Measurements from ENCODE around the gene TOGARAM2. TPM values are rescaled to one million over a fixed set of nuclear protein-coding genes. Genes with fewer than 3 reads are reported as not detected.
A peak's percentile ranks its signal among the peaks of the same experiment; 100 is the strongest.

Gene TOGARAM2
- total and polyA plus RNA-seq, 2 of the 13 experiments (the other 11 are each of a cell fraction or from before 2014, with no cell fraction given): under 0.01 to 0.05 TPM

- CTCF ChIA-PET (ENCODE audit: low intra/inter-chr PET ratio, low total read pairs): no interaction called here
- Histone ChIP-seq H3K4me2 (ENCODE audit: low read depth, low read length) (no peak overlapping the region), H2AFZ (ENCODE audit: low read length) (no peak overlapping the region), H3K9me3 (ENCODE audit: low read length) (peaks cover 17% of the 10 kb centered on the region), H4K20me1 (ENCODE audit: insufficient read depth, low read length) (no peaks in the 10 kb centered on the region), H3K4me3 (replicated peaks in 1 of 3; ENCODE audit: insufficient read depth in 1 of 3, low read depth in 2 of 3, low read length in 3 of 3) (no peak overlapping the region), H3K4me1 (ENCODE audit: insufficient read depth, low read length) (no peaks in the 10 kb centered on the region), H3K36me3 (replicated peaks in 1 of 2; ENCODE audit: control insufficient read depth in 1 of 2, insufficient read depth in 2 of 2, low read length in 2 of 2) (no peaks in the 10 kb centered on the region), H3K27ac (ENCODE audit: extremely low read length, insufficient read depth, low read length) (no peak overlapping the region), H3K27me3 (ENCODE audit: control insufficient read depth in 1 of 2, insufficient read depth in 2 of 2, low read length in 2 of 2) (peaks cover 0 to 19% of the 10 kb centered on the region in 2 experiments; a peak in 3 of 5 replicates), H3K9ac (ENCODE audit: insufficient read depth, low read depth, low read length) (no peak overlapping the region), H3K79me2 (ENCODE audit: insufficient read depth, low read length) (no peaks in the 10 kb centered on the region)
- in situ Hi-C loops (cut with HindIII; ENCODE audit: extremely low pct_ligation_motif_present, low pct_unique_long_range_greater_than_20kb): no loop called here
- no TSS peak for BruUV-seq (replicated peaks)
- ATAC-seq: no peak
- intact Hi-C loops (cut with micrococcal nuclease; ENCODE audit: unreplicated experiment): no loop called here
- DNase-seq (ENCODE audit: low spot score): no peak
- WGBS (ENCODE audit: low lambda C conversion rate): 29% methylated on average over 12 of the region's 12 CpGs
- POLR2A ChIA-PET: no interaction called here
- FAIRE-seq: no peak
- peak; percentile 70; the same call in 1 of the 2 replicates for TF ChIP-seq ARNT (IDR thresholded peaks at IDR 0.05)
- TF ChIP-seq, protein P1, sequence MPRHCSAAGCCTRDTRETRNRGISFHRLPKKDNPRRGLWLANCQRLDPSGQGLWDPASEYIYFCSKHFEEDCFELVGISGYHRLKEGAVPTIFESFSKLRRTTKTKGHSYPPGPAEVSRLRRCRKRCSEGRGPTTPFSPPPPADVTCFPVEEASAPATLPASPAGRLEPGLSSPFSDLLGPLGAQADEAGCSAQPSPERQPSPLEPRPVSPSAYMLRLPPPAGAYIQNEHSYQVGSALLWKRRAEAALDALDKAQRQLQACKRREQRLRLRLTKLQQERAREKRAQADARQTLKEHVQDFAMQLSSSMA (CRISPR knock-in tag; IDR thresholded peaks at IDR 0.05): no peak
- TF ChIP-seq HNRNPH1 (optimal IDR thresholded peaks at IDR 0.05; ENCODE audit: low read depth, low read length): no peak
- no peak for TF ChIP-seq NFE2 (CRISPR knock-in tag; IDR thresholded peaks at IDR 0.05)
- no peak for TF ChIP-seq ZNF382 (CRISPR knock-in tag; IDR thresholded peaks at IDR 0.05; ENCODE audit: borderline replicate concordance)
- no peak for TF ChIP-seq U2AF1 (optimal IDR thresholded peaks at IDR 0.05; ENCODE audit: low read depth, low read length)
- TF ChIP-seq PHB2 (IDR thresholded peaks at IDR 0.05; ENCODE audit: partially characterized antibody): peak; percentile 46
- TF ChIP-seq, protein P2, sequence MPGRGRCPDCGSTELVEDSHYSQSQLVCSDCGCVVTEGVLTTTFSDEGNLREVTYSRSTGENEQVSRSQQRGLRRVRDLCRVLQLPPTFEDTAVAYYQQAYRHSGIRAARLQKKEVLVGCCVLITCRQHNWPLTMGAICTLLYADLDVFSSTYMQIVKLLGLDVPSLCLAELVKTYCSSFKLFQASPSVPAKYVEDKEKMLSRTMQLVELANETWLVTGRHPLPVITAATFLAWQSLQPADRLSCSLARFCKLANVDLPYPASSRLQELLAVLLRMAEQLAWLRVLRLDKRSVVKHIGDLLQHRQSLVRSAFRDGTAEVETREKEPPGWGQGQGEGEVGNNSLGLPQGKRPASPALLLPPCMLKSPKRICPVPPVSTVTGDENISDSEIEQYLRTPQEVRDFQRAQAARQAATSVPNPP (CRISPR knock-in tag; IDR thresholded peaks at IDR 0.05): no peak
- TF ChIP-seq TGIF2 (CRISPR knock-in tag; IDR thresholded peaks at IDR 0.05): no peak
- no peak for TF ChIP-seq FOXO1 (CRISPR knock-in tag; IDR thresholded peaks at IDR 0.05)
- TF ChIP-seq MED8 (CRISPR knock-in tag; IDR thresholded peaks at IDR 0.05; ENCODE audit: insufficient replicate concordance): no peak
- TF ChIP-seq ZNF878 (CRISPR knock-in tag; IDR thresholded peaks at IDR 0.05): no peak
- peak; percentile 13; the same call in 1 of the 2 replicates for TF ChIP-seq NBN (conservative IDR thresholded peaks at IDR 0.05)
- TF ChIP-seq, protein P3, sequence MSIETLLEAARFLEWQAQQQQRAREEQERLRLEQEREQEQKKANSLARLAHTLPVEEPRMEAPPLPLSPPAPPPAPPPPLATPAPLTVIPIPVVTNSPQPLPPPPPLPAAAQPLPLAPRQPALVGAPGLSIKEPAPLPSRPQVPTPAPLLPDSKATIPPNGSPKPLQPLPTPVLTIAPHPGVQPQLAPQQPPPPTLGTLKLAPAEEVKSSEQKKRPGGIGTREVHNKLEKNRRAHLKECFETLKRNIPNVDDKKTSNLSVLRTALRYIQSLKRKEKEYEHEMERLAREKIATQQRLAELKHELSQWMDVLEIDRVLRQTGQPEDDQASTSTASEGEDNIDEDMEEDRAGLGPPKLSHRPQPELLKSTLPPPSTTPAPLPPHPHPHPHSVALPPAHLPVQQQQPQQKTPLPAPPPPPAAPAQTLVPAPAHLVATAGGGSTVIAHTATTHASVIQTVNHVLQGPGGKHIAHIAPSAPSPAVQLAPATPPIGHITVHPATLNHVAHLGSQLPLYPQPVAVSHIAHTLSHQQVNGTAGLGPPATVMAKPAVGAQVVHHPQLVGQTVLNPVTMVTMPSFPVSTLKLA (IDR thresholded peaks at IDR 0.05): peak; percentile 99
- TF ChIP-seq ARNTL (CRISPR knock-in tag; IDR thresholded peaks at IDR 0.05): no peak
- no peak for TF ChIP-seq ZFP36L1 (CRISPR knock-in tag; IDR thresholded peaks at IDR 0.05)
- no peak for TF ChIP-seq PRDM10 (CRISPR knock-in tag; IDR thresholded peaks at IDR 0.05; ENCODE audit: low read depth)
- no peak for TF ChIP-seq ZNF335 (CRISPR knock-in tag; IDR thresholded peaks at IDR 0.05)
Observed at GRCh38 chr2:29006092-29006979, 25.2 kb downstream of the TOGARAM2 start.

Data from HepG2 (cell line).